Activated CD4-positive, alpha-beta T cell treated with anti-CD3 and anti-CD28 coated beads, Interleukin-2, amount 50 U/mL, for 1 hour (primary cell): ENCODE data around the gene LTBP2.

Experiments
- DNase-seq: peaks from one replicate; pipeline ENCODE4 v3.0.0-alpha.2; 2020

The LTBP2 gene

DNA sequence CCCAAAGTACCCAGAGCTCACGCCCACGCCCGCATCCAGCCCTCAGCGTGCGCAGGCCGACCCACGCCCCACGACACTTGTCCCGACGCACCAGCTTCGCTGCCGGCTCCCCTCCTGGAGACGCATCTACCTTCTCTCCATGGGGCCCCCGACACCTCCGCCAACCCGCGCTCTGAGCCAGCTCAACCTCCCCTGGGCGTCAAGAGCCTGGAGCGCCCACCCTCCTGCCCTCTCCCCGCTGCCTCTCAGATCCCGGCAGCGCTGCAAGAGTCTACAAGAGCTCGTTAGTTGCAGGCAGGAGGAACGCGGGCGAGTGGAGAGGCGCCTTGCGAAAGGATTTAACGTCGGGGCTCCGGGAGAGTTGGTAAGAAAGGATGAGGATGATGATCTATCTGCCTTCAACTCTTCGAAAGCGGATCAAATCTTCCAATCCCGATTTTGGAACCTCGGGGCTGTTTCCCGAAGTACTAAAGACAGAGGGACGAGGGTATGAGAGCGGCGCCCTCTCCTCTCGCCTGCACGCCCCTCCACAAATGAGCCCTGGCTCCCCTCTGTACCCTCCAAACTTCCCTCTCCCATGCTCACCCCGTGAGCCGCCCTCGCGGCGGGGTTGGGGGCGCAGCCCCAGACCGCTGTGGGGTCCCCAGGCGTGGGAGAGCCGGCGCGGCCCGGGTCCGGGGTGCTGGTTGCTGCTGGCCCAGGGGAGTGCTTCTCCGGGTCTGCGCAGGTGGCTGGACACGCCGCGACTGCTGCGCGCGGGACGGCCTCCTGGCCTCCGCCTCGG lies 979 bp downstream of the LTBP2 start:
- no peak for DNase-seq

DNA sequence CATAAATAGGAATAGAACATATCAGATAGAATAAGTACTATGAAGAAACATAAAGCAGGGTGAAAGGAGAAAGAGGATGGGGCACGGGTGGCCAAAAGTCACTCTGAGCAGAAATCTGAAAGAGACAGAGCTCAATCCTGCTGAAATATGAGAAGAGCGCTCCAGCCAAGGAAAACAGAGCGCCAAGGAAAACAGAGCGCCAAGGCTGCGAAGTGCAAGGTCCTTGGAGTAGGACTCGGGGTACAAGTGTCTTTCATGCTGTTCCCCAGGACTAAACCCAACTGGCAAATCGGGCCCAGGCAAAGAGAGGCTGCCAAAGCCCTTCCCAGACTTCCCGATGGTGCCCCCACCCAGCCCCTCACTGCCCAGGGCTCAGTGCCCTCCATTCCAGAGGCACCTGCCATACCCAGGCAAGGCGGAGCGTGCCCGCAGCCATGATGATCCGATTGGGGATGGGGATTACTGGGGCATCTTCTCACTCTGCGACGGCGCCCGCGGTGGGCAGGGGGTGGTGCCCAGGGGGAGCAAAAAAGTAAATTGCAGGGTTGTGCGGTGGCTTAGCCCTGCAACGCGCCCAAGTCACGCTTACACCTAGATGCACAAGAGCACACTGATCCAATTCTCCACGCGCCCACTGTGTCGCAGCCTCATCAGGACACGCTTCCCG lies 1.7 kb downstream of the LTBP2 start:
- DNase-seq, result no peak

DNA sequence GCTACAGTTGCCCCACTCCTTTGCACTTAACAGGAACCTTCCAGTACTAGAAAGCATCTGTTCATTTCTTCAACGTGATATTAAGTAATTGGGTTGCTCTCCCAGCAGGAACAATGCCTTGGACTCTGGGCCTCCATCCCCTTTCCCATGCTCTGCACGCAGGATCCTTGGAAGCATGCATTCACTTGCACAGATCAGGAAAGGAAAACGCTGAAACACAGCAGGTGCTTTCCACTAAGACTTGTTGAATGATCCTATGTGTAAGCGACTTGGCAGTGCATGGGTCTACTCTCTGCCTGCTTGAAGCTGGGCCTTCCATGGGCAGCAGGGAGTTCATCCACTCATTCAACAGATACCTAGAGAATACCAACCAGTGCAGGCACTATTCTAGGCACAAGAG lies 2.3 kb downstream of the LTBP2 start:
- no peak for DNase-seq

DNA sequence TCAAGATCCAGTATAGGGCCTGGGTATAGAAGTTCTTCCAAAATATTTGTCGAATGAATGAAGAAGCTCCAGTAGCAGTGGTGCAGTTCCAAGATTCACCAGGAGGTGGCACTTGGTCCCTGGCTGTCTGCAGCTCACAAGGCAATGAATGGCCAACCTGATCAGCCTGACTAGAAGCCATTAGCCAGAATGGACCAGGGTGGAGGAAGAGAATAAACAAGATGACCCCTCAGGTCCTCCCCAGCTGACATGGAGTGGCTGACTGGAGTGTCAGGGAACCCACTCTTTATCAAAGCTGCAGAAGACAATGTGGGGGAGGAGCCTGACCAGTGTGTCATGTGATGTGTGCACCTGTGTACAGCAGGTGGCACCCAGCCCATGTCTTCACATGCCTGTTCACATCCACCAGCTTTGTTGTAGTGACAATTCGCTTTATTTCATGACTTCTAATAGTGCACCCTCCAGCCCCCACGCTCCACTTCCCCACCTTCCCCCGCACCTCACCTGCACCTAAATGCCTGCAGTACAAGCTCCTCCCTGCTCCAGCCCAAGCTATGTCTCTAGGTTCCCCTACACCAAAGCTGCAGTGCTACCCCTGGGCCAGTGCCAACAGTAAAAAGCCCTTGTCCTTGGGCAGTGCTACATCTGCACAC lies 3.0 kb downstream of the LTBP2 start:
- peak; percentile 89 for DNase-seq

DNA sequence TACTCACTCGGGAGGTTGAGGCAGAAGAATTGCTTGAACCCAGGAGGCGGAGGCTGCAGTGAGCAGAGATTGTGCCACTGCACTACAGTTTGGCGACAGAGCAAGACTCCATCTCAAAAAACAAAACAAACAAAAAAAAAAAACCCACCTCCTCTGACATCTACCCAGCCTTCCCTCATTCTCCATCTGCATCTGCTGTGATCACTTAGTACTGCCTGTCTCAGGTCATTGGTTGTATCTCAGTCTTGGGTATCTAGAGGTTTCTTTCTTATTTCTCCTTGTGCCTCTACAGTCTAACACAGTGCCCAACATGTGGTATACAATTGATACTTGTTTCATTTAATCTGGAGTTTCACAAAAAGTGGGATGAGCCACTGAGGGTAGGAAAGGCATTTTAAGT lies 5.3 kb downstream of the LTBP2 start:
- DNase-seq, result no peak

DNA sequence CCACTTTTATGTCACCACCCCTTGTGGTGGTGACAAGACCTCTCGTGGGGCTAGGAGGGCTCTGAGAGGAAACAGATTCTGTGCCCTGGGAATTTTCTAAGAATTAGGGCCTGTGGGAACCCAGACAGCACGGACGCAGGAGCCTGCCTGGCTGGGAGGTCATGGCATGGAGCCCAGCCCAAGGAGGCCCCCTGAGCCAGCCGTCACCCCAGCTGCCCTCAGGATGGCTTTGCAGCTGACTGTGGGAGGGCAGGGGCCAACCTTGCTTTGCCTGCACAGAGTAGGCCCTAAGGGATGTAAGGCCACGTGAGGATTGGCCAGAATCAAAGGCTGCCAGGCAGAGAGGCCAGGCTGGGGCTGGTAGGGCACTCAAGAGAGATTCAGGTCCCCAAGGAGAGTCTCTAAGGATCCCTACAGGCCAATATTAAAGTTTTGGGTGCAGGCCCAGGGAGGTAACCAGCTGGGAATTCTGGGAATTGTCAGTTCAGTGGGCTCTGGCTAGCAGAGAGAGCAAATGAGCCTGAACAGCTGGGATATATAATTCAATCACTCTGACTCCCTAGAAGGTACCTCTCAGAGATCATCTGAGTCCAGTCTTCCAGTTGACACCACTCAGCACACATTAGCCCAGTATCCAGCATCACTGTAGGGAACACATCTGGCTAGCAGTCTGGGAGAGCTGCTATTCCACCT lies 6.4 kb downstream of the LTBP2 start:
- no peak for DNase-seq

DNA sequence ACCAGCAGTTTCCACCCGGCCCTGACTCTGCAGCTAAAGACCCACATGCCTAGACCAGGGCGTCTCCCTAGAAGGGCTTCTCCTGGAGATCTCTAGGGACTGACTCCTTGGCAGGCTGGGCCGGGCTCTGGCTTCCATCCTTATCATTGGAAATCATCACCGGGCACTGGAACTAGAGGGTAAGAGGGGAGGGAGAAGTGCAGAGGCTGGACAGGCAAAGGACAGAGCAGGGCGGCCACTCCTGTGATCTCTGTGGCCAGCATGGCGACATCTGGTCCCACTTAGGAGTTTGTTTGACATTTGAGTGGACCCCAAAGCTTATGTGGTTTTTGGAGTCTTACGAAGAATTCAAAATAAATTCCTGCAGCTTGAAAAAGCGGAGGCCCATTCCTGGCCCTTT lies 7.1 kb downstream of the LTBP2 start:
- DNase-seq, result no peak

DNA sequence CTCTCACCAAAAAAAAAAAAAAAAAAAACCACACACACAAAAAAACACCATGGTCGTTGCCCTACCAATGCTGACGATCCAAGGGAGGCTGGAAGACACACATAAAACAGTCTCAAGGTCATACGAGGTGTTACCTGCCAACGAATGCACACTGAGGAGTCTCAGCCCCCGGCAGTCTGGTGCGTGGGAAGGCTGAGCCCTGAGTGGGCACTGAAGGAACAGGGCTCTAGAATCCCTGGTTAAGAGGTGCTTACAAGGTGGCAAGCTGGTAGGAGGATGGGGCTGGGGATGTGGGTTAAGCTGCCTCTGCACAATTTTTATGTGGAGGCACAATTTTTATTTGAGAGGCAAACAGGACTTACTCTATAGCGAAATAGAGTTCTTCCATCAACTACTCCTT lies 7.9 kb downstream of the LTBP2 start:
- no peak for DNase-seq

DNA sequence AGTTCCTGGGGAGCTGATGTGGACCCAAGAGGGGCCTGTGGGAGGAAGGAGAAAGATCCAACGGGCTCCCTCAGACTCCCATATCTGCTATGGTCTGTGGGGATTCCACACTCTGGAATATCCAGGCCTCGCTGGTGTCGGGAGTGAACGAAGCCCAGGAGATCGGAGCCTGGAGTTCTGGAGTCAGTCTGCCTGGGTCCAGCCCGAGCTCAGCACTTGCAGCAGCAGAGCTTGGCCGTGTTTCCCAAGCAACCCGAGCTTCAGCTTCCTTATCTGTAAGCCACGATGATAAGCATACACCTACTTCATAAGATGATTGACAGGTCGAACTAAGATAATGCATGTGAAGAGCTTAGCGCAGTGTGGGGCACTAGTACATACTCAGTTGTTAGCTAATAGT lies 10.1 kb downstream of the LTBP2 start:
- no peak for DNase-seq

DNA sequence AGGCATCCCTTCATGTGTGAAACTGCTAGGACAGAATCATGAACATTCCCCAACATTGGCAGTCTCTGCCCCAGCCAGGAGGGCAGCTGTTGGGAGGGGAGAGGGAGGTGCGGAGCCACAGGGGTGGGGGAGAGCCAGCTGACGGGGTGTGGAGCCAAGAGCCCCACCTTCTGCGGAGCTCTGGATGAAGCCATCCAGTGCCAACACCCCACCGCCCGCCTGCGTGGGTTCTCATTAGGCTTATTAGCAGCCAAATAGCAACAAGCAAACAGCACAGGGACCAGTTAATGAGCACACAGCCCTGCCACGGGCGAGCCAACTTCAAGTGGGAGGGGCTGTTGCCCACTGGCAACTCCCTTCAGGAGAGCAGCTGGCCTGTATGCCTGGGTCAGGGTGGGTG lies 12.1 kb downstream of the LTBP2 start:
- no peak for DNase-seq

DNA sequence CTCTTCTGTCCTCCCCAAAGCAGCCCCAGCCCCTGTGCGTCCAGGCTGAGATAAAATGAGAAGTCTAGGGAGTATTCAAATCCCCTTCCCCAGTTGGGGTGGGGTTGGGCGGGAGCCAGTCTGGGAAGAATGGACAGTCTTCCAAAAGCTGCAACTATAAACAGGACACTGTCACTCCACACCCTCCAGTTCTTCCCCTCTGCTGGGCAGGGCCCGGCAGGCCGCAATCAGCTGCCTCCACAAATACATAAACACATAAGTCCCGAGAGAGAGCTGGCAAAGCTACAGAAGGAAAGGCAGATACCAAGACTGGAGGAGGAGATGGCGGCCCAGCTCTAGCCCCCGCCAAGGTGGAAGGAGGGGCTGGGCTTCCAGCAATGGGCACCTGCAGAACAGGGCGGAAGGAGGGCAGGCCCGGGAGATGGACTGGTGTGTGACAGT lies 12.7 kb downstream of the LTBP2 start:
- no peak for DNase-seq

DNA sequence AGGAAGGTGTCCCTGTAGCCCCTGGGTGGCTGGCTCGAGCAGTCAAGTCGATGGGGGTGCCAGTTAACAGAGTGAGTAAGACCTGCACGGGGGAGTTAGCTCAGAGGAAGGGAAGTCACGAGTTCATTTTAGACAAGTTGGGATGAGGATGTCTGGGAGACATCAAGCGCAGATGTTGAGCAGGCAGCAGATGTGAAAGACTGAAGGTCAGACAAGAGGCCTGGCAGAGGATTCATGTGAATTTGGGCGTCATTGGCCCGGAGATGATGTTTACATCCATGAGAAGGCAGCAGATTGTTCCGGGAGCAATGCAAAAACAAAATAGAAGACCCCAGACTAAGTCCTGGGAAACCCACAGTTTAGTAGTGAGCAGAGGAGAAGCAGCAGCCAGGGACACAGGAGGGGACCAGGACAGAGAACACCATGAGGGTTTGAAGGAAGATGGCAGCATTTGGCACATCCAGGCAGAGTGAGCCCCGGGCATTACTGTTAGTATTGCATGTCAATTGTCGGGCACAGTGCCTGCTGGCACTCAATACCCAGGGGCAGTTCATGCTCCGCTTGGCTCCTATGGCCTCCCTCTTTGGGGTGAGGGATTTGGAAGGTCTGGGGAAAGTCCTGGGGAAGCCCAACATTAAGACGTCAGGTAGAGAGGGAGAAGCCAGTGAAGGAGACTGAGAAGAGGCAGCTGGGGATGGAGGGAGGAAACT lies 15.1 kb downstream of the LTBP2 start:
- no peak for DNase-seq

DNA sequence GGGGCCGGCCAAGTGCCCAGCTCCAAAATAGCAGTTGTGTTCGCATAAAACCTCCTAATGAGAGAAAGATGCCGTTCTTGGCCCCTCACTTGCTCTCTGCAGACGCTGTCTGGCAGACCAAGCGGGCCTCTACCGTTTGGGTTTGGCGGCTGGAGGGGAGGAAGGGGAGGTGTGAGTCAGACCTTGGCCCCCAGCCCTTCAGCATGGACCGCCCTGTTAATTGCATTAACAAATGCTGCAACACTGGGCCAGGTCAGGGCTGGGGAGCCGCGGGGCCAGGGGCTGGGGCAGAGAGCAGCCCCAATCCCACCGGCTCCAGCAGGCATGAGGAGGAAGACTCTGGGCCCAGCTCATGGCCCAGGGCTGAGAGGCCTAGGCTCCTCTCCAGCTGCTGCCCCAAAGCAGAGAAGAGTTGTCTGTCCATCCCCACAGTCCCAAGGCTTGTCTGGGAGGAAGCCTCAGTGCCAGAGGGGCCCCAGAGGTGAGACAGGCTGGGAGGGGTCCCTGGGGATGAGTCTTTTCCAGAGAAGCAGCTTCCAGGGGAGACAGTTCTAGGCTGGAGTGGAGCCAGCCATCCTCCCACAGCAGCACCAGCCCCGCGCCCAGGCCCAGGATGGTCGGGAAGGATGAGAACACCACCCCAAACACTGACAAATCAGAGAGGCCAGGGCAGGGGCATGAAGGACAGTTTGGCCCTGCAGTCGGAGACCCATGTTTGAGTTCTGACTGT lies 16.9 kb downstream of the LTBP2 start:
- no peak for DNase-seq

DNA sequence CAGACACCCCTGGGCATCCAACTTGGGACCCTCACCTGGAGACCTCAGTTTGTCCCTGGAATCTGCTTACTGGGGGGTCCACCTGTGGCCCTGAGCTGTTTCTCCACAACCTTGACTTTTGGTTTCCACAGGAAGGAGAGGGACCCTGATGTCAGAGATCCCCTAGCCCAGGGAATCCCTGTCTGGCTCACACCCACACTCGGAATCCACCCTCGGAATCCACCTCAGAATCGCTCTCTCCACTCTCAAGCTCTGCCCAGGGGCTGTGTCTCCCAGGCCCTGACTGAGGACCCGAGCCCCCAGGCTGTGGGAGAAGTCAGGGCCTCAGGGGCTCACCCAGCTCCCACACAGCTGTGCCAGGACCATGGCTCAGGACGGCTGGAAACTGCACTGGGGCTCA lies 17.4 kb downstream of the LTBP2 start:
- DNase-seq, result no peak

DNA sequence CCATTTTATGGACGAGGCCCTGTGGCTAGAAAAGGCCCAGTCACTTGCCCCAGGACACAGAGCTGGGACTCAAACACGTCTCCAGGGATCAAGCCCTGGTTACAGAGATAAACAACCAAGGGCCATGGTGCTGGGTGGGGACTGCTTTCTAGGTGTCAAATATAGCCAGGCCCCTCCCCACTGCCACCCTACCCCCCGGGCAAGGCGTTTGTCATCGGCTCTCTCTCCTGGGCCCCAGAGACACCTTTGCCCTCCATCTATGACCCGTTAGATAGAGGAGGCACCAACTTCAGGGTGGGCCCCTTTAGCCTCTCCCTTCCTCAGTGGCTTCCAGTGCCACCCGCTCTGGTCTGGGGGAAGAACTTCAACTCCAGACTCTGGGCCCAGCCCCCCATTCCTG lies 18.0 kb downstream of the LTBP2 start:
- no peak for DNase-seq

DNA sequence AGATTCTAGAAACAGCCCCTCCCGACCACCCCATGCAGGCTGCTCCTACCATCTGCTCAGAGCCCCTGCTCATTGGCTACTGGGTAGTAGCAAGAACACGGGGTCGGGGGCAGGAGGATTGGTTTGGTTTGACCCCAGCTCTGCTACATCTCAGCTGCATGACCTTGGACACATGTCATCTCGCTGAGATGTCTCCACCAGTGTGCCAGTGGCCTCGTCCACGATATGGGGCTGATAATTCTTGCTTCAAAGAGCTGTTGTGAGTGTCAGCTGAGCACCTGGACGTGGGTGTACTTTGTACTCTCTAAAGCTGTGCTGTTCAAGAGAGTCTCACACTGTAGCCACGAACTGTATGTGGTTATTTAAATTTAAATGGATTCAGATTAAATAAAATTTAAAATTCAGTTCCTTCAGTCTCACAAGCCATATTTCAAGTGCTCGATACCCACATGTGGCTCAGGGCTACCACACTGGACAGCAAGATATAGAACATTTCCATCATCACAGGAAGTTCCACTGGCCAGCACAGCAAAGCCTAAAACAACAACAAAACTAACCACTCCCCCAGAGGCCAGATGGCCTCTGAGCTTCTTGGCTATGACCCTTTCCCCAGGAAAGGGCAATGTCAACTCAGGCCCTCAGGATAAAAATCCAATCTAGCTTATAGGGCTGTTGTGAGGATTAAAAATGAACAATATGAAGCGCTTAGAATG lies 18.6 kb downstream of the LTBP2 start:
- no peak for DNase-seq

DNA sequence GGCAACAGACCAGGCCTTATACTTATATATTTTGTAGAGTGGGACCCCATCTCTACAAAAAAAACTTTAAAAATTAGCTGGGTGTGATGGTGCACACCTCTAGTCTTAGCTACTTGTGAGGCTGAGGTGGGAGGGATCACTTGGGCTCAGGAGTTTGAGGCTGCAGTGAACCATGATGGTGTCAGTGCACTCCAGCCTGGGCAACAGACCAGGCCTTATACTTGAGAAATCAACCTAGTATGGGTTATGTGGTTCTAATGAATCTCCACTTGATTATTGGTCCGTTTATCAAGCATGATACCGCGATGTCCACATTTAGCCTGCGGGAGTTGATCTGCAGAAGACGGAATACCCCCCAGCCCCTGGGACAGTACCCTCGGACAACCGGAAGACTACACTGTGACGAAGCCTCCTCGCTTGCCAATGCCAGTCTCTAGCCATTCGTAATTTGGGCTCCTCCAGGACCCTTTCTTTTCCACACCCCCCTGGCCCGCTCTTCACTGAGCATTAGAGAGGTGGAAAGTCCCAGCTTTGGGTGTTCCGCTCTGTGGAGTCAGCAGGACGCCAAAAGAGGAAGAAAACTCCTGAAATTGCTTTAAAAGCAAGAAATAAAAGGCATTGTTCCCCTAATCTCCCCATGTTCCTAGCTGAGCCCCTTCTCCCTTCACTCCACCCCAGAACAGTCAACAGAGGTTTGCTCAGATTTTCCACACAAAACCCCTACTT lies 19.4 kb downstream of the LTBP2 start:
- no peak for DNase-seq

DNA sequence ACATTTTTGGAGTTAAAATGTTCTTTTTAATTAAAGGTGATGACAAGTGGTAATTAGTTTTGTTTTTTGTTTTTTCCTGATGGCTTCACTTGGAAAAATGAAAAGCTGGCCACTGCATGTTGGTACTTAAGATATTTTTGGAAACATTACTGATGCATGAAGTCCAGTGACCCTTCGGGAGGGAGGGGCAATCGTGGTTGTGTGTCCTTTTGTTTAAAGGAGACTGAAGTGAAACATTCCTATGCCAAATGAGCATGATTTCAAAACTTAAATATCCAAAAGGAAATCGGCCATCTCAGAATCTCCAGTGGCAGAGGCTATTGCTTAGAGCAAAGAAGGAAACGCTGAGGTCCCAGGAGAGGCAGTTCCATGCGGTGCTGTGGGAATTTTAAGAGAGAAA lies 20.1 kb downstream of the LTBP2 start:
- no peak for DNase-seq

DNA sequence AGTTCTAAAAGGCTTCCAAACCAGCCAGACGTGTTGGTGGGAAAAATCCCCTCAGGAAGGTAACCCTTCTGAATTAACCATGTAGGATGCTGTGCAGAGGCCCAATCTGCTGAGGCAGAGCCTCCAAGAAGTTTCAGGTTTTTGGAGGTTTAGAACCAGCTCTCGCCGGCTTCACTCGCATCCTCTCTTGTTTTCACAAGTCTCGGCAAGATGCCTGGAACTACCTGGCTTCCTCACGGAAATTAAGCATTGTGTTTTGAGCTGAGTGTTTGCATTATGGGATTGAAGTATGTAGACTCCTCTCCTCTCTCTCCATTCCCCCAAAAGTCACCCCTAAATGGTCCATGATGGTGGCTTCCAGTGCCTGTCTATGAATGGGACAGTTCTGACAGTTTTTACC lies 20.6 kb downstream of the LTBP2 start:
- no peak for DNase-seq

DNA sequence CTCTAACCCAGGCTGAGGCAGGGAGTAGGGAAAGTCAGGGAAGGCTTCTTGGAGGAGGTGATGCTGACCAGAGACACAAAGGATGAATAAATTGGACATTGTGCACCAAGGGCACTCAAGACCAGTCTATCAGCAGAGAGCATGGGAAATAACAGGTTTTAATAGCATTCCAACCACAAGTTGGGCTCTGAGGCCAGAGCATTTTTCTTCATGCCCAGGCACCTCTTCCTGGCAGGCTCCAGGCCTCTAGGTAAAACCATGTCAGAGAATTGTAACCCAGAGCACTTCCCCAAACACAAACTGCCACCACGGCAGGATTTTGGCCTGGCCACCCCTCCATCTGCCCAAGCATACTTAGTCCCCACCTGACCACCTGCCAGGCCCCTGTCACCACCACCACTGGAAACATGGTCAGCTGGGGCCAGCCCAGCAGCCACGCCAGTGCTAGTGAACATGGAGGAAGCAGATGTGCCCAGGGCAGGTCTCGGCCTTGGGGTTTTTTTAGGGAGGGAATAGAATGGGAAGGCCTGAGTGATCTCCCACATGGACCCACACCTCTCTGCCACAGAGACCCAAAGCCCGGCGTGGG lies 22.7 kb downstream of the LTBP2 start:
- DNase-seq, result no peak

DNA sequence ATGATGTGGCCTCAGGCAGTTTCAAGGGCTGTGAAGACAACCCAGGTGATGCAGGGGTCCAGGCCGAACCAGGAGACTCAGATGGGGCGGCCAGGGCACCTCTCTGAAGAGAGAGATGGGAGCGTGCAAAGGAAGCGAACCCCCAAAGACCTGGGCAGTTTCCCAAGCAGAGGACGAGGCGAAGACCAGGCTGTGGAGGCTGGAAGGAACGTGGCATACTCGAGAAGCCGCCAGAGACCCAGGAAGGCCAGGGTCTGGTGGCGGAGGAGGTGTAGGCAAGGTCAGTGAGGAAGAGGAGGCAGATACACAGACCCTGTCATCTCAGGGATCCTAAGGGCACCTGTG lies 24.7 kb downstream of the LTBP2 start:
- DNase-seq, result no peak
